ENCODE data around the gene TRAM2.

DNA sequence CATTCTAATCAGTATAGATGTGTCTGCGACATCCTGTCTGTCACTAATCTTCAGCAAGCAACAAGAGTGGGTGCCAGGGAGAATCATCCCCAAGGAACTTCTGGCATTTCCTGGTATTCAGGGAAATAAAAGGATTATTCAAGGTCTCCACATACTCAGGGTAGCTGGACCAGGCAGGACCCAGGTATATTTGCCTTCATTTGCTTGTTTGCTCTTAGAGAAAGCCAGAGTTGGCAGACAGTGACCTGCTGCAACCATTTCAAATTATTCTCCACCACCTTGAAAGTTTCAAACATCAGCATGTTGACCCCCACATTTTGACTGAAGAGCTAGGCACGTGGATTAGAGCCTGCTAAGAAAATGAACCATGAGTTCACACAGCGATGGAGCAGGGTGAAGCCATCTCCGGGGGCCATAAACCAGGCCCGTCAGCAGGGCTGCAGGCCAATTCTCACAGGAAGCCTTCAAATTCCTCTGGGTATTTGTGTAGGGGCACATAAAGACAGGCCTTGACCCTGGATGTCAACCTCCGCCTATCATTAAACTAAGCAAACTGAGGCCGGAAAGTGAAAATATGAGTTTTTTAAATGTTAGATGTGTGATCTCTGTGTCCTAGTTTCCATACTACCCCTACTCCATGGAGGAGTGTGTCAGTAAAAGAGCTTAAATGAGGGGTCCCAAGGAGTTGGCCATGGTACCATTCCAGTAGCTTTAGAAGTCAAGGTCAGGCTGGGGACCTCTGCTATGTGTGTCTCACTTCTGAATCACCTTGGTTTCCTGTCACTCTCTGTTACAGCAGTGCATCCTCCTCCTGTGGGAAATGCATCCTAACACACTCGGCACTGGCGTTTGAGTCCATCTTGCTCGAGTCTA, 32.9 kb downstream of the TRAM2 start:
- TF ChIP-seq, protein P1, sequence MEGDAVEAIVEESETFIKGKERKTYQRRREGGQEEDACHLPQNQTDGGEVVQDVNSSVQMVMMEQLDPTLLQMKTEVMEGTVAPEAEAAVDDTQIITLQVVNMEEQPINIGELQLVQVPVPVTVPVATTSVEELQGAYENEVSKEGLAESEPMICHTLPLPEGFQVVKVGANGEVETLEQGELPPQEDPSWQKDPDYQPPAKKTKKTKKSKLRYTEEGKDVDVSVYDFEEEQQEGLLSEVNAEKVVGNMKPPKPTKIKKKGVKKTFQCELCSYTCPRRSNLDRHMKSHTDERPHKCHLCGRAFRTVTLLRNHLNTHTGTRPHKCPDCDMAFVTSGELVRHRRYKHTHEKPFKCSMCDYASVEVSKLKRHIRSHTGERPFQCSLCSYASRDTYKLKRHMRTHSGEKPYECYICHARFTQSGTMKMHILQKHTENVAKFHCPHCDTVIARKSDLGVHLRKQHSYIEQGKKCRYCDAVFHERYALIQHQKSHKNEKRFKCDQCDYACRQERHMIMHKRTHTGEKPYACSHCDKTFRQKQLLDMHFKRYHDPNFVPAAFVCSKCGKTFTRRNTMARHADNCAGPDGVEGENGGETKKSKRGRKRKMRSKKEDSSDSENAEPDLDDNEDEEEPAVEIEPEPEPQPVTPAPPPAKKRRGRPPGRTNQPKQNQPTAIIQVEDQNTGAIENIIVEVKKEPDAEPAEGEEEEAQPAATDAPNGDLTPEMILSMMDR (IDR thresholded peaks at IDR 0.05) = no peak
- no peak for TF ChIP-seq POLR2A (IDR thresholded peaks at IDR 0.05)
- no peak for TF ChIP-seq EP300 (IDR thresholded peaks at IDR 0.05)

Measured in tibial nerve (tissue), 4 donors.